Mesenchymal stem cell (in vitro differentiated cells and primary cell): ENCODE results near the gene MYO19.
"Not testable (repeated sequence)": the region's sequence is repeated elsewhere in the genome, so short reads cannot be mapped to it uniquely, and the experiment has no call there.

Experiments
- DNase-seq: peaks from one replicate; pipeline ENCODE4 v3.0.0-alpha.2; 2013
- H2AFZ ChIP-seq: one replicate; pipeline ENCODE4 v1.6.1; 2013; ENCODE audit warnings: low read depth, mild to moderate bottlenecking, control low read depth, inconsistent platforms, low read length, moderate library complexity
- H2AK5ac ChIP-seq: 2 replicates; pipeline ENCODE4 v1.6.1; 2013; ENCODE audit warnings: low read length, moderate library complexity, mild to moderate bottlenecking, inconsistent platforms; ENCODE audit not compliant: severe bottlenecking
- H2BK120ac ChIP-seq: one replicate; pipeline ENCODE4 v1.6.1; 2013; ENCODE audit warnings: low read depth, mild to moderate bottlenecking, inconsistent platforms, low read length, moderate library complexity
- H2BK12ac ChIP-seq, 2 experiments: one replicate each; pipeline ENCODE4 v1.6.1; 2013; ENCODE audit warnings: inconsistent platforms in 2 of 2, low read length in 2 of 2, mild to moderate bottlenecking in 2 of 2, moderate library complexity in 2 of 2, control low read depth in 1 of 2
- H2BK15ac ChIP-seq: one replicate; pipeline ENCODE4 v1.6.1; 2013; ENCODE audit warnings: mild to moderate bottlenecking, low read depth, inconsistent platforms; ENCODE audit not compliant: poor library complexity, severe bottlenecking
- H2BK5ac ChIP-seq: 2 replicates; pipeline ENCODE4 v1.6.1; 2013; ENCODE audit warnings: low read depth, mild to moderate bottlenecking, low read length, control low read depth, inconsistent platforms; ENCODE audit not compliant: poor library complexity, severe bottlenecking
- H3K14ac ChIP-seq, 2 experiments: one replicate each; pipeline ENCODE4 v1.6.1; 2013; ENCODE audit warnings: inconsistent platforms in 2 of 2, low read length in 2 of 2, control low read depth in 1 of 2, mild to moderate bottlenecking in 1 of 2, moderate library complexity in 1 of 2
- H3K18ac ChIP-seq, 2 experiments: one replicate each; pipeline ENCODE4 v1.6.1; 2013; ENCODE audit warnings: inconsistent platforms in 2 of 2, low read length in 2 of 2, control low read depth in 1 of 2, low read depth in 1 of 2, mild to moderate bottlenecking in 1 of 2
- H3K23ac ChIP-seq, 2 experiments: one replicate each; pipeline ENCODE4 v1.6.1; 2013; ENCODE audit warnings: inconsistent platforms in 2 of 2, low read length in 2 of 2, mild to moderate bottlenecking in 2 of 2, moderate library complexity in 2 of 2, control low read depth in 1 of 2
- H3K27ac ChIP-seq: 2 replicates; pipeline ENCODE4 v1.5.1; 2013; ENCODE audit warnings: mild to moderate bottlenecking, moderate library complexity, low read length, control low read depth, inconsistent platforms; ENCODE audit not compliant: poor library complexity, severe bottlenecking
- H3K27me3 ChIP-seq, 2 experiments: 2 replicates each; pipeline versions ENCODE4 v1.6.1 to v1.7.0; 2013; ENCODE audit warnings: low read length in 2 of 2, mild to moderate bottlenecking in 2 of 2, moderate library complexity in 2 of 2, control low read depth in 1 of 2, inconsistent platforms in 1 of 2; ENCODE audit not compliant: control insufficient read depth in 1 of 2, insufficient read depth in 1 of 2
- H3K36me3 ChIP-seq, 2 experiments: 2 replicates each; pipeline versions ENCODE4 v1.6.1 to v1.7.0; 2013; ENCODE audit warnings: low read length in 2 of 2, control low read depth in 1 of 2, inconsistent platforms in 1 of 2, low read depth in 1 of 2, mild to moderate bottlenecking in 1 of 2; ENCODE audit not compliant: insufficient read depth in 2 of 2, control insufficient read depth in 1 of 2
- H3K4ac ChIP-seq, 2 experiments: one replicate each; pipeline ENCODE4 v1.6.1; 2013; ENCODE audit warnings: inconsistent platforms in 2 of 2, low read length in 2 of 2, mild to moderate bottlenecking in 2 of 2, moderate library complexity in 2 of 2, control low read depth in 1 of 2, low read depth in 1 of 2
- H3K4me1 ChIP-seq: 2 replicates; pipeline ENCODE4 v1.6.1; 2013; ENCODE audit warnings: low read depth, low read length, control low read depth; ENCODE audit not compliant: control insufficient read depth, insufficient read depth
- H3K4me2 ChIP-seq: 2 replicates; pipeline ENCODE4 v1.6.1; 2013; ENCODE audit warnings: low read length, mild to moderate bottlenecking, inconsistent platforms; ENCODE audit not compliant: poor library complexity, severe bottlenecking
- H3K4me3 ChIP-seq, 2 experiments: 2 replicates each; pipeline versions ENCODE4 v1.5.1 to v1.7.0; 2013; ENCODE audit warnings: low read length in 2 of 2, mild to moderate bottlenecking in 2 of 2, control low read depth in 1 of 2, low read depth in 1 of 2; ENCODE audit not compliant: insufficient read depth in 1 of 2
- H3K79me1 ChIP-seq: replicated peaks from 2 replicates; pipeline ENCODE4 v1.6.1; 2013; ENCODE audit warnings: mild to moderate bottlenecking, control low read depth, low read length, inconsistent platforms; ENCODE audit not compliant: poor library complexity, severe bottlenecking
- H3K9ac ChIP-seq: 2 replicates; pipeline ENCODE4 v1.7.0; 2013; ENCODE audit warnings: mild to moderate bottlenecking, low read length, moderate library complexity
- H3K9me3 ChIP-seq: 2 replicates; pipeline ENCODE4 v1.7.0; 2013; ENCODE audit warnings: mild to moderate bottlenecking, low read length; ENCODE audit not compliant: control insufficient read depth
- H4K8ac ChIP-seq: one replicate; pipeline ENCODE4 v1.6.1; 2013; ENCODE audit warnings: inconsistent platforms, mild to moderate bottlenecking, low read length, moderate library complexity
- H4K91ac ChIP-seq: one replicate; pipeline ENCODE4 v1.6.1; 2013; ENCODE audit warnings: mild to moderate bottlenecking, low read length, inconsistent platforms
- WGBS: methylation state at CpG from one replicate; pipeline ENCODE4 v1.1.7; 2013; ENCODE audit warnings: mixed read lengths; 5-methylcytosine and 5-hydroxymethylcytosine counted together

MYO19 gene

GRCh38 chr17:36485027-36485426 is 49.6 kb downstream of the MYO19 start:
- no peak overlapping the region for H3K23ac ChIP-seq
- no peak overlapping the region for H3K4me2 ChIP-seq
- no peak overlapping the region for H3K14ac ChIP-seq
- H2BK5ac ChIP-seq, result no peak overlapping the region
- peaks cover 14 to 17% of the 10 kb centered on the region in 2 experiments for H3K27me3 ChIP-seq
- no peaks in the 10 kb centered on the region for H3K9me3 ChIP-seq
- no peak overlapping the region for H4K91ac ChIP-seq
- no peak overlapping the region for H2AFZ ChIP-seq
- H3K4me1 ChIP-seq, result peaks cover 22% of the 10 kb centered on the region
- no peak overlapping the region for H3K4me3 ChIP-seq
- H3K27ac ChIP-seq, result no peak overlapping the region
- H3K18ac ChIP-seq, result no peak overlapping the region
- no peak overlapping the region for H4K8ac ChIP-seq
- H2BK12ac ChIP-seq, result peak overlapping the region in 1 of 2 experiments; percentile 18
- H2AK5ac ChIP-seq, result no peak overlapping the region
- H3K9ac ChIP-seq, result no peak overlapping the region
- no peak overlapping the region for H2BK15ac ChIP-seq
- no peak for DNase-seq
- peaks cover 2% of the 10 kb centered on the region for H3K79me1 ChIP-seq
- no peak overlapping the region for H2BK120ac ChIP-seq
- H3K36me3 ChIP-seq, result peaks cover 0 to 7% of the 10 kb centered on the region in 2 experiments
- WGBS, result 85% methylated on average over 8 of the region's 8 CpGs
- no peak overlapping the region for H3K4ac ChIP-seq

GRCh38 chr17:36484021-36484420 is 50.6 kb downstream of the MYO19 start:
- H3K4me2 ChIP-seq, H3K9ac ChIP-seq: not testable (repeated sequence)

DNA sequence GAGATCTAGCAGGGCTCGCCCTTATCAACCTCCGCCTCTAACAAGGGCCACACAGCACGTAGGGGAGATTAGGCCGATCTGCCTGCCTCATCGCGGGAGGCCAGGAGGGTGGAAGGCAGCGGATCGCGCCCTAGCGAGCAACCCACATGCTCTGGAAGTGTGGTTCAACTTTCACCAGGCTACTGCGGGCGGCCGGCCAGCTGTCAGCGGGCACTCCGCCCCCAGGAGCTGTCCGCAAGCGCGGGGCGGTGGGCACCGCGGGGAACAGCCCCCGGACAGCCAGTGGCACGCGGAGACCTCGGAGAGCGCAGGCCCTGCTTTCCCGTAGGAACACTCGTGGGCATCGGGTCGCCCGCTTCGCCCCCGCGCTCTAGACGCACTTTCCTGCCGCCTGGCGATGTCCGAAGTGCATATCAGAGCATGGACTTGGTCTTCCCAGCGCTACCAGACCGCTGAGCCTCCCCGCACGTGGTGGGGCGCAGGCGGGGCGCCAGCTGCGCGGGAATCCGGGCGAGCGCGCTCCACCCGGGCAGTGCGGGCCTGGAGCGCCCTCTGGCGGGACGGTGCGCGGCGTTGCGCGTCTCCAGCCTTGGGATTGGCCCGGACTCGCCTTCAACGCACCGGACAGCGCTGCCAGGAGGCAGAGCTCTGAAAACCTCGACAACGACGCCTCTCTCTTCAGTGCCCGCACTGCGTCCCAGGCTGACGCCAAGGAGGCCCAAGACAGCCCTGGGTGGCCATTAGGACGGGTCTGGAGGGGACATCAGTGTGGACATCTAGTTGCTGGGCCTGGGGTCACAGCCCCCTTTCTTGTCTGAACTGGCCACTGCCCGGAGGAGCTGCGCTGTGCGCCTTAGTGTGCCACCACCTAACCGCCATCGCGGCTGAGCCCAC is 51.8 kb downstream of the MYO19 start:
- peak overlapping the region in 1 of 2 experiments; percentile 23 for H3K14ac ChIP-seq
- H3K27ac ChIP-seq, result no peak overlapping the region
- peak overlapping the region; percentile 30 for H2BK15ac ChIP-seq
- no peak overlapping the region for H2AK5ac ChIP-seq
- peak overlapping the region; percentile 82 for H3K4me2 ChIP-seq
- no peaks in the 10 kb centered on the region for H3K79me1 ChIP-seq
- H3K4me1 ChIP-seq, result peaks cover 22% of the 10 kb centered on the region
- peaks cover 14 to 32% of the 10 kb centered on the region in 2 experiments for H3K27me3 ChIP-seq
- peak overlapping the region; percentile 34 for H3K9ac ChIP-seq
- H4K8ac ChIP-seq, result peak overlapping the region; percentile 5
- peak overlapping the region in 1 of 2 experiments; percentile 41 for H3K4ac ChIP-seq
- peak overlapping the region; percentile 71 to 95 for H2BK12ac ChIP-seq
- peak overlapping the region; percentile 30 for H4K91ac ChIP-seq
- H3K18ac ChIP-seq, result peak overlapping the region in 1 of 2 experiments; percentile 82
- H3K9me3 ChIP-seq, result no peaks in the 10 kb centered on the region
- H3K4me3 ChIP-seq, result peak overlapping the region; percentile 21 to 67
- peak; percentile 77 for DNase-seq
- 10% methylated on average over 70 of the region's 79 CpGs for WGBS
- no peaks in the 10 kb centered on the region for H3K36me3 ChIP-seq
- no peak overlapping the region for H2BK120ac ChIP-seq
- H2AFZ ChIP-seq, result peak overlapping the region; percentile 97
- H3K23ac ChIP-seq, result peak overlapping the region in 1 of 2 experiments; percentile 31
- no peak overlapping the region for H2BK5ac ChIP-seq

More at GRCh38 chr17:36484021-36484420, 50.6 kb downstream of the MYO19 start:
- not testable (repeated sequence) for H2BK5ac ChIP-seq, H3K18ac ChIP-seq, H3K4me3 ChIP-seq, H3K9me3 ChIP-seq, H2BK12ac ChIP-seq, DNase-seq, H3K23ac ChIP-seq, H2BK15ac ChIP-seq, H3K14ac ChIP-seq, H2AFZ ChIP-seq, H2AK5ac ChIP-seq, H2BK120ac ChIP-seq, H3K4ac ChIP-seq, H3K79me1 ChIP-seq, H4K8ac ChIP-seq, H3K36me3 ChIP-seq, H4K91ac ChIP-seq, H3K27ac ChIP-seq
- 95% methylated on average over 7 of the region's 7 CpGs for WGBS
- H3K27me3 ChIP-seq, result peaks cover 14 to 26% of the 10 kb centered on the region in 2 experiments
- H3K4me1 ChIP-seq, result peaks cover 22% of the 10 kb centered on the region

DNA sequence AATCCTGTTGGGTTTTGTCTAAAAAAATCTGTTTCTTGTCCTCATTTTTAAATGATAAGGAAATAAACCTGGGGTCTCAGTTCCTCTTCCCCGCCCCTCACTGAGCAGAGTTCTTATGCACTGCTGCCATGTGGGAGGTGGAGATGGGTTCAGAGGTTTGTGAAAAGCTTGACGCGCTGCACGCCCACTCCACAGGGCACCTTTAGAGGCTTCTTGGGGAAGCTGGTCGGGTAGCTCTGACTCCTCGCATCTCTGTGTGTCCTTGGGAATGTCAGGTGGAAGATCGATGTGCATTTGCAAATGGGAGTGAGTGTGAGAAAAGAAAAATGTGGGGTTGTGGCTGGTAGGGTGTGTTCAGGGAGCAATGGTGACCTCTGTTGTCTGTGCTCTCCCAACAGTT is 52.8 kb downstream of the MYO19 start:
- Histone ChIP-seq H2BK15ac (no peak overlapping the region), H2BK5ac (no peak overlapping the region), H2BK12ac (no peak overlapping the region), H3K18ac (no peak overlapping the region), H3K36me3 (no peaks in the 10 kb centered on the region), H3K9ac (no peak overlapping the region), H4K91ac (no peak overlapping the region), H3K4me1 (peaks cover 16% of the 10 kb centered on the region), H3K4me3 (no peak overlapping the region), H3K4me2 (no peak overlapping the region), H3K27me3 (peaks cover 16 to 36% of the 10 kb centered on the region in 2 experiments), H3K9me3 (no peaks in the 10 kb centered on the region), H3K79me1 (no peaks in the 10 kb centered on the region), H2BK120ac (no peak overlapping the region), H2AFZ (no peak overlapping the region), H3K23ac (no peak overlapping the region), H3K14ac (no peak overlapping the region), H2AK5ac (no peak overlapping the region), H3K27ac (no peak overlapping the region), H4K8ac (no peak overlapping the region), H3K4ac (no peak overlapping the region)
- 75% methylated on average over 7 of the region's 7 CpGs for WGBS
- no peak for DNase-seq
